ENCODE results near the gene NEO1.
A peak's percentile ranks its signal among the peaks of the same experiment; 100 is the strongest.

Gene NEO1

GRCh38 chr15:73075160-73075859, 23.0 kb downstream of the NEO1 start:
- DNase-seq (ENCODE audit: low spot score) = no peak

- no peak for DNase-seq (ENCODE audit: low spot score)
These were observed 26.0 kb downstream of the NEO1 start for GRCh38 chr15:73078291-73078690.

- peak; percentile 85 for DNase-seq (ENCODE audit: low spot score)
These were observed 26.5 kb downstream of the NEO1 start for GRCh38 chr15:73078722-73079121.

GRCh38 chr15:73079565-73079964, 27.3 kb downstream of the NEO1 start:
- no peak for DNase-seq (ENCODE audit: low spot score)

GRCh38 chr15:73081321-73081958, 29.2 kb downstream of the NEO1 start:
- peak; percentile 55 for DNase-seq (ENCODE audit: low spot score)

- DNase-seq (ENCODE audit: low spot score) = peak; percentile 22
These were observed 30.5 kb downstream of the NEO1 start for GRCh38 chr15:73082812-73083211.

GRCh38 chr15:73087098-73087497, 34.8 kb downstream of the NEO1 start:
- DNase-seq (ENCODE audit: low spot score) = no peak

- no peak for DNase-seq (ENCODE audit: low spot score)
These were observed 52.8 kb downstream of the NEO1 start for GRCh38 chr15:73105064-73105463.

- DNase-seq (ENCODE audit: low spot score) = no peak
These were observed 56.4 kb downstream of the NEO1 start for GRCh38 chr15:73108676-73109075.

GRCh38 chr15:73109765-73110164, 57.5 kb downstream of the NEO1 start:
- no peak for DNase-seq (ENCODE audit: low spot score)

- no peak for DNase-seq (ENCODE audit: low spot score)
These were observed 57.9 kb downstream of the NEO1 start for GRCh38 chr15:73110201-73110600.

GRCh38 chr15:73114064-73114463, 61.8 kb downstream of the NEO1 start:
- DNase-seq (ENCODE audit: low spot score) = no peak

- no peak for DNase-seq (ENCODE audit: low spot score)
These were observed 63.9 kb downstream of the NEO1 start for GRCh38 chr15:73116164-73116563.

- DNase-seq (ENCODE audit: low spot score) = no peak
These were observed 65.8 kb downstream of the NEO1 start for GRCh38 chr15:73118055-73118454.

- DNase-seq (ENCODE audit: low spot score) = no peak
These were observed 67.2 kb downstream of the NEO1 start for GRCh38 chr15:73119478-73119877.

GRCh38 chr15:73120269-73120668, 68.0 kb downstream of the NEO1 start:
- DNase-seq (ENCODE audit: low spot score) = no peak

- peak; percentile 38 for DNase-seq (ENCODE audit: low spot score)
These were observed 73.0 kb downstream of the NEO1 start for GRCh38 chr15:73125219-73125618.

- peak; percentile 46 for DNase-seq (ENCODE audit: low spot score)
These were observed 75.2 kb downstream of the NEO1 start for GRCh38 chr15:73127302-73127936.

GRCh38 chr15:73130830-73131229, 78.6 kb downstream of the NEO1 start:
- no peak for DNase-seq (ENCODE audit: low spot score)

GRCh38 chr15:73134196-73134595, 81.9 kb downstream of the NEO1 start:
- DNase-seq (ENCODE audit: low spot score) = no peak

- DNase-seq (ENCODE audit: low spot score) = no peak
These were observed 86.9 kb downstream of the NEO1 start for GRCh38 chr15:73139041-73139743.

GRCh38 chr15:73139744-73140553, 87.7 kb downstream of the NEO1 start:
- DNase-seq (ENCODE audit: low spot score) = no peak
